GM19035 (cell line): ENCODE results near the gene ANLN.

Experiments
- ATAC-seq: cut with Tn5 transposase; IDR thresholded peaks from one replicate; pipeline ENCODE4 v1.9.1; 2021; ENCODE audit not compliant: unreplicated experiment

ANLN gene, protein sequence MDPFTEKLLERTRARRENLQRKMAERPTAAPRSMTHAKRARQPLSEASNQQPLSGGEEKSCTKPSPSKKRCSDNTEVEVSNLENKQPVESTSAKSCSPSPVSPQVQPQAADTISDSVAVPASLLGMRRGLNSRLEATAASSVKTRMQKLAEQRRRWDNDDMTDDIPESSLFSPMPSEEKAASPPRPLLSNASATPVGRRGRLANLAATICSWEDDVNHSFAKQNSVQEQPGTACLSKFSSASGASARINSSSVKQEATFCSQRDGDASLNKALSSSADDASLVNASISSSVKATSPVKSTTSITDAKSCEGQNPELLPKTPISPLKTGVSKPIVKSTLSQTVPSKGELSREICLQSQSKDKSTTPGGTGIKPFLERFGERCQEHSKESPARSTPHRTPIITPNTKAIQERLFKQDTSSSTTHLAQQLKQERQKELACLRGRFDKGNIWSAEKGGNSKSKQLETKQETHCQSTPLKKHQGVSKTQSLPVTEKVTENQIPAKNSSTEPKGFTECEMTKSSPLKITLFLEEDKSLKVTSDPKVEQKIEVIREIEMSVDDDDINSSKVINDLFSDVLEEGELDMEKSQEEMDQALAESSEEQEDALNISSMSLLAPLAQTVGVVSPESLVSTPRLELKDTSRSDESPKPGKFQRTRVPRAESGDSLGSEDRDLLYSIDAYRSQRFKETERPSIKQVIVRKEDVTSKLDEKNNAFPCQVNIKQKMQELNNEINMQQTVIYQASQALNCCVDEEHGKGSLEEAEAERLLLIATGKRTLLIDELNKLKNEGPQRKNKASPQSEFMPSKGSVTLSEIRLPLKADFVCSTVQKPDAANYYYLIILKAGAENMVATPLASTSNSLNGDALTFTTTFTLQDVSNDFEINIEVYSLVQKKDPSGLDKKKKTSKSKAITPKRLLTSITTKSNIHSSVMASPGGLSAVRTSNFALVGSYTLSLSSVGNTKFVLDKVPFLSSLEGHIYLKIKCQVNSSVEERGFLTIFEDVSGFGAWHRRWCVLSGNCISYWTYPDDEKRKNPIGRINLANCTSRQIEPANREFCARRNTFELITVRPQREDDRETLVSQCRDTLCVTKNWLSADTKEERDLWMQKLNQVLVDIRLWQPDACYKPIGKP

DNA sequence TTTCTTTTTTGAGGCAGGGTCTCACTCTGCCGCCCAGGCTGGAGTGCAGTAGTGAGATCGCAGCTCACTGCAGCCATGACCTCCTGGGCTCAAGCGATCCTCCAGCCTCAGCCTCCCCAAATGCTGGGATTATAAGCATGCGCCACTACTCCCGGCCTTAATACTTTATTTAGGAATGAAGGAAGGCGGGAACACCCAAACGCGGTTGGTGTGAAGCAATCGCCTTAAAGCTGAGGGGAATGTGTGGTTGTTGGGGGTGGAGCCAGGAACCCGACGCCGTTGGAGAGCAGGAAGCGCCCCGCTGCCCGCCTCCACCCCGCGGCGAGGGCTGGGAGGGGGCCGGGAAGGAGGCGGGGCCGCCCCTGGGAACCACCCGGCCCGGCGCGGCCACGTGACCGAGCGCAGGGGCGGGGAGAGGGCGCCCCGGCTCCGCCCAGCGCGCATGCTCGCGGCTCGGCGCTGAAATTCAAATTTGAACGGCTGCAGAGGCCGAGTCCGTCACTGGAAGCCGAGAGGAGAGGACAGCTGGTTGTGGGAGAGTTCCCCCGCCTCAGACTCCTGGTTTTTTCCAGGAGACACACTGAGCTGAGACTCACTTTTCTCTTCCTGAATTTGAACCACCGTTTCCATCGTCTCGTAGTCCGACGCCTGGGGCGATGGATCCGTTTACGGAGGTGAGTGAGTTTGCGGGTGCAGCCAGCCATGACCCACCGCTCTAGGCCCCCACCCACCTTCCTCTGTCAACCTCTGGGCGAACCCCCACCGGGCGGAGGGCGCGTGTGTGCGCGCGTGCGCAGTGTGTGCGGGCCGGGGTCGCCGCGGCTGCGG is at the start of gene ANLN:
Gene ANLN, plus strand, starts transcription at position 492 of the 828 bp plus-strand sequence. Its CDS starts 165 bp downstream, at position 657.
- ATAC-seq = peak; percentile 81

DNA sequence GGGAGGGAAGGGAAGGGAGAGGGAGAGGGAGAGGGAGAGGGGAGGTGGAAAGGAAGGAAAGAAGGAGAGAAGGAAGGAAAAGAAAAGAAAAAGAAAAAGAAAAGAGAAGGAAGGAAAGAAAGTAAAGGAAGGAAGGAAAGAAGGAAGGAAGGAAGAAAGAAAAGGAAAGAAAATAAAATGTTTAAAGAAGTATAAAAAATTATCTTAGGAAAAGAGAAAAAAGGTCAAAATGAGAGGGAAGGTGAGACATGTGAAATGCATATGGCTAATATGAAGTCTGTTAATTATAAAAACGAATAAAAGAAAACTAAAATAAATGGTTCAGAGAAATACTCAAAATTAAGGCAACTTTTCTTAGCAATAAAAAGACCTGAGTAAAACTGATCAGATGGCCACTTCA is 46.1 kb upstream of the ANLN start:
- ATAC-seq = no peak

DNA sequence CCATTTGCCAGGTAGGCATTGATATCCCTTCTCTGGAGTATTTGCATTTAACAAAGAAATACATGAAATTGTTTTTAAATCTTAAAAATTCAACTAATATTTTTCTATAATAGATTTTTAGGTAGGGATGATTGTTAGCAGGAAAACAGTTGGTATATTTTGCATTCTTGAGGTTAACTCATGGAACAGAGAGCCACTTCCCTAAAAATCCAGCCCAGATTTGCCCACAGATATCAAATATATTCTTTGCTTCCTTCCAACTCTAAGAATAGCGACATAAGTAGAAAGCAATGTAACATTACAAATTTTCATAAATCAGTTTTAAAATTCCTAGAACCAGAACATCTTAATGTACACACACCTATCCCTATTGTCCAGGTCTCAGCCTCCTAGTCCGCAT is 45.0 kb upstream of the ANLN start:
- no peak for ATAC-seq

DNA sequence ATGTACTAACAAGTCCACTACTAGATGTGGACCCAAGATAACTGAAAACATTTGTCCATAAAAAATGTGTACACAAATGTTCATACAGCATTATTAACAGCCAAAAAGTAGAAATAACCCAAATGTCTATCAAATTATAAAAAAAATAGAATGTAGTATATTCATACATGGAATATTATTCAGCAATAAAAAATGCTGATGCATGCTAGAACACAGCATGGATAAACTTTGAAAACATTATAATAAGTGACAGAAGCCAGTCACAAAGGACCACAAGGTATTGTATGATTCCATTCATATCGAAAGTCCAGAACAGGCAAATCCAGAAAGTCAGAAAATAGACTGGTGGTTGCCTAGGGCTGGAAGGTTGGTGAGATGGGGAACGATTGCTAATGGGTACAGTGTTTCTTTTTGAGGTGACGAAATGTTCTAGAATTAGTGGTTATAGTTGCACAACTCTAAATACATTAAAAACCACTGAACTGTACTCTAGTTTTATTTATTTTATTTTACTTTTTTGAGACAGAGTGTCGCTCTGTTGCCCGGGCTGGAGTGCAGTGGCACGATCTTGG is 43.3 kb upstream of the ANLN start:
- ATAC-seq = no peak

DNA sequence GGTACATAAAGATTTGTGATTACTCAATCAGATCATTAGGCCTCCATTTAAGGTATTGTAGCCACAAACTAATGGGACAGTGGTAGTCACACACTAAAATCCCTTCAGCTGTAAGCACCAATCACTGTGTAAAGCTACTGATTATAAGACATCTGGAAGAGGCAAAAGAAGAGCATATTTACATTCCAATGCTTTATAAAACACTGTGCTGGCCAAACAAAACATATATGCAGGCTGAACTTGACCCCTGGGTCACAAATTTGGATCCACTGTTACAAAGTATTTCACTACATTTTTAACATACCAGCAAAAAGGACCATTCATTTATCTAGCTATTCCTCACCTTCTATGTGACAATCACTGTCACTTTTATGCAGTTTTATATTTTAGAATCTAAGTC is 41.4 kb upstream of the ANLN start:
- no peak for ATAC-seq

DNA sequence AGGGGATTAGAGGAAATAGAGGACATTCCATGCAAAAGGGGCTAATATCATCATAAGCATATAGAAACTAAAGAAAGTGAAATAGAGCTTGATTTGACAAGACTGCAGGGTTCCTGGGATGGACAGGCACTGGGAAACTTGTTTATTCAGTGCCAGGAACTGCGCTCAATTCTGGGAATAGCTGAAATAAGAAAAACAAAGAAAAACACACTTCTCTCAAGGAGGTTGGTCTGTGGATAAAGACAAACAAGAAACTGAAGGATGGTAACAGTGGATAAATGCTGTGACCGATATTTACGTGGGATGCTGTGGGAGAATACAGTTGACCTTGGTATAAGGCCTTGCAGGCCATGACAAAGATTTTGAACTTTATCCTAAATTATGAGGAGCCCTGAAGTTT is 40.9 kb upstream of the ANLN start:
- no peak for ATAC-seq

DNA sequence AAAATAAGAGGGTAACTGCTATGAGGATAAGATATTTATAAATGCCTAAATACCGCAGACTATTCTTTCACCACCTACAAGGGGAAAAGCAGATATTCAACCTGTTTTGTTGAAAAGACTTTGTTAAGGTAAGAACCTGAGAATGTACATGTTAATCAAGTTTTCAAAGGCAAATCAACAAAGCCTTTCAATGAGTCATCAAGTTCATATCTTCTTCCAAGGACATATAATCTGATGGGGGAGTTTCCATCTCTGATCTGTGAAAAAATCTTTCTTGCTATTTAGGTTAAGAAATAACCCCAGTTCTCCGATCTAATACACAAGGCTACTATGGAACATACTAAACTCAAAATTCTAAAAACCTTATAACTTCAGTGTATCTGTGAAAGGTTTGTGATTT is 40.0 kb upstream of the ANLN start:
- no peak for ATAC-seq

DNA sequence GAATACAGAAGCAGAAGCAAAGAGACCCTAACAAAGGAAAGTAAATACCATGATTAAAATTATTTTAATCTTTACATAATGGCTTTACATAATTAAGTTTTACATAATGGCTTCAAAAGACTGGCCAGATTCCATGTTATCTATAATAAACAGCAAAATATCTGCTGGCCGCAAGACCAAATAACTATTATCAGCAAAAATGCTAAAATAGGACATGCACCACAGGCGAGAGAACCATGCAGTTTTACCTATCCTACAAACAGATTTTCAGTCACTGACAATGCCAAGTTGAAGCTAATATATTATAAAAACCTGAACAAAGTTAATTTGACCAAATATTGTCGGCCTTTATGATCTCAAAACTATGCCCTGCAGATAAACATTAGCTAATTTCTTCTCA is 34.2 kb upstream of the ANLN start:
- ATAC-seq = no peak

DNA sequence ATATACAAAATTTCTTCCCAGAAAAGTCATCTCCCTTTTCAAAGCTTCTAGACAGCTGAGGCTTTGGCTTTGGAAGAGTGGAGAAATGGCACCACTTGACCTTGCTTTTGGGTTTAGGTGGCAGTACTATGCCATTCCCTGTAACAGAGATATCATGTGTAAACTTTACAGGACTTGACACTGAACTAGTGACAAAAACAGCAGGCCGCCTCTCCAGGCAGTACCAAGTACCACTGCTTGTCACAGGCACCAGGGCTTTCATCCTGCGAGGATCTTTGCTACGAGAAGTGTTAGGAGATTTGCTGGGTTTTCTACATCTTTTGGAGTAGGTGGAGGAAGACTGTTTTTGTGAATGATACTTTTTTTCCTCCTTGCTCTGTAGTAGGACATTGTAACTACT is 32.6 kb upstream of the ANLN start:
- ATAC-seq = no peak

DNA sequence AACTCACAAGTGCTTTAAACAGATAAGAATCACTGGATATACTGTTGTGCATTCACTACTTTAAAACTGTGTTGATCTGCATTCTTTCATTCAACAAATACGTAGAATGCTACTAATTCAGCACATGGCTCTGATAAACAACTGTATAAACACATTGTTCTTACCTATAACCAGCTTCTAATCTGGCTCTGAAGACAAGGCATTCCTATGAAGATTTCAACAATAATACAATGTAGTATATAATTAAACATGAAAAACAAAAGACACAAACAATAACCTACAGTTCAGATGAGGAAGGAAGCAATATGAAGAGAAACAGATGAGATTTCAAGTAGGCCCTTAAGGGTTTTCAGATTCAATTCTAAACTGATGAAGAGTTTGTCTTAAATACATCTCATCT is 31.1 kb upstream of the ANLN start:
- ATAC-seq = no peak

DNA sequence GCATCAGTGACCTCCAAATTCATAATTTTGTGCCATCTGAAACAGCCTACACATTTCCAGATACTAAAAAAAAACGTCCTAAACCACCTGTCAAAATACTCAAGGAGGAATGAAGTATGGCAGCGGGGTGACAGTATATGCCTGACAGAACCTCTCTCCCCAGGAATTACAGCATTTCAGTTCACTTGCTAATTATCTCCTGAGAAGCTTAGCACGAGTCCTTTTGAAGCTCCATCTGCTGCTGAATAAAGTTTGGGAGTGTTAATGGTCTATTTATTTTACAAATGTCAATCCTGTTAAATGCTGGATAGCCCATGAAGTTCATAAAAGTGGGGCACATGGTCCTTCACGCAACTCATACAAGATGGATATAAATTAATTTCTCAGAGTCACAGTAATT is 29.4 kb upstream of the ANLN start:
- ATAC-seq = no peak

DNA sequence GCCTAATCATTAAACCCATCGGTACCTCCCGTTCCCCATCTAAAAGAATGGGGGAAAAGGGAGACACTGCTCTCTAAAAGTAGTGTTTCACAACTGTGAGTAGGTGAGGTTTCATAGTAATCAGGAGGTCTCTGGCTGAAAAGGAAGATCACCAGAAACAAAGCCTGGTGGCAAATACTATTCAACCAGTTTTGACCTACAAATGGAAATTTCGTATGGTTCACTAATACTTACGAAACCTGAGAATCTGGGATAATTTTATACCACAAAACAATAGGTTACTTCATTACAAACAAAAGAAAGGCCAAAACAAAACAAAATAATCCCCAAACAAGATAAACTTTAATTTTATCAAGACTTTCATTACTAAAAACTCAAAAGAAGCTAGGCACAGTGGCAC is 28.4 kb upstream of the ANLN start:
- no peak for ATAC-seq

DNA sequence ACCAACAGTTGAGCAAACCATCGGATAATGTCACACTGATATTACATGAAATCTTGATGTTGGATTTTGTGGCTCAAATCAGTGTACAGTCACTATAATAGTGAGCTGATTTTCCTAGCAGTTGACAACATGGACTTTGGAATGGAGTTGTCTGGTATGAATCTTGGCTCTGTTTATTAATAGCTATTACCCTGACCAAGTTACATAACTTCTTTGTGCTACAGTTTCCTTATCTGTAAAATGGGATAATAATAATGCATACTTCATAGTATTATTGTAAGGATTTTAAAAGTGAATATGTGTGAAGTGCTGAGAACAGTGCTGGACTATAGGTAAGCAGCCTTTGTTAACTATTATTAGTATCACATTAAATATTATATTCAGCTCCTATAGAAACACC is 26.1 kb upstream of the ANLN start:
- no peak for ATAC-seq

DNA sequence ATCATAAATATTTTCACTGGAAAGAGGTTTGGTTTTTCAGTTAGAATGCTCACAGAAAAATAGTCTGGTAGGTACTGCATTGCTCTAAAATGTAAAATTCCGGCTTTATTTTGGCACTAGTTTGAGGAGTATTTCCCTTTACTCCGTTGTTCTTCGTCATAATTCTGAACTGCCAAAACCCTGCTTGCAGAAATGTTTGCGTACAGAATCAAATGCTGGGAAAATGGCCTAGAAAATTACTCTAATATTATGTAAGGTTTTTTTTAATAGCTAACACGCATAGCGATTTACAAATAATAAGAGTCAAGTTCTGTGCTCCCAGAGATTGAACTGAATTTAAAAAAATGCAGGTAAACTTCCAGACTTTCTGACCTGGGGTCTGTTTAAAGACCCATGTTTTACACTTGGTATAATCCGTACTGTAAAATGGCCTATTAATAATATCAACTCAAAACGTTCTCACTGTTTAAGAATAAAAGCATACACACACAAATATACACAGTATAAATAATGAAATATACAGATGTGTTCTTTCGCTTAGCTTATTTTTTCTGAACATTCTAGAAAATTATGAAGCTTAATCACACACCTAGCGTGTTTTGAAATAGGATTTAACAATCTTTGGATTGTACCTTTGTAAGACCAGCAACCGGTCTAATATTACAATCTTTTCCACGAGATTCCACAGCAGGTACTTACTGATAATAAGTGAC is 23.5 kb upstream of the ANLN start:
- no peak for ATAC-seq

DNA sequence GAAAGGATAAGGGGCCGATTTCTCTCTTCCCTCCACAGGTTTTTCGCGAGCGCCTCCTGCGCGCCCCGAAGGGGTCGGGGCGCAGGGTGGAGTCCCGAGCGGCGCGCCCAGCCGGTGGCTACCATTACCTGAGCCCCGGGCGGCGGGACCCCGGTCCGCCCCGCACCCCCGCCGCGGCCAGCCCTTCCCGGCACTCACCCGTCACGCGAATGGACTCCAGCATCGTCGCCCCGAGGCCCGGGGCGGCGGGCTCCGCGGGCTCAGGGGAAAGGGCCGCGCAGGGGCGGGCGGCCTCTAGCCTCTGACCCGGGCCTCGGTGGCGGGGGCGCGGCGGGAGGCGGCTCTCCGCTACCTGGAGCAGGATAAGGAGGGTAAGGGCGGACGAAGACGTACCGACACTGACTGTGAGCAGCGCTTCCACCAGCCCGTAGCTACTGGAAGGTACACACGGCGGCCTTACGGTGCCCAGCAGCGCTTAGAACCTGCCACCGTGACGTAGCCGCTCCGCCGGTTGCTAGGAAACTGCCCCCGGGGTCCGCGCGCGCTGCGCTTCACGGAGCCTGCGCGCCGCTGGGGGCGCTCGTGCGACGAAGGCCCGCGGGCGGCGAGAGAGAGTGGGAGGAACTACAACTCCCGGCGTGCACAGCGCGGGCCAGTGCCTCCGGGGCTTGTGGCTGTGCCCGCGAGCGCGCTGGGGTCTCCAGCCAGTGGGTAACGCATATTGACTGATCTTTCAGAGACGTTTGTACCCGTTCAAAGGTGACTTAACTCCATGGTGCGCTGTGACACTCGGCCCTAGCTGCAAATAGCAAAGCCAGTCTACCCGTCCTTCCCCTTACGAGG is 22.7 kb upstream of the ANLN start:
- peak; percentile 99 for ATAC-seq

DNA sequence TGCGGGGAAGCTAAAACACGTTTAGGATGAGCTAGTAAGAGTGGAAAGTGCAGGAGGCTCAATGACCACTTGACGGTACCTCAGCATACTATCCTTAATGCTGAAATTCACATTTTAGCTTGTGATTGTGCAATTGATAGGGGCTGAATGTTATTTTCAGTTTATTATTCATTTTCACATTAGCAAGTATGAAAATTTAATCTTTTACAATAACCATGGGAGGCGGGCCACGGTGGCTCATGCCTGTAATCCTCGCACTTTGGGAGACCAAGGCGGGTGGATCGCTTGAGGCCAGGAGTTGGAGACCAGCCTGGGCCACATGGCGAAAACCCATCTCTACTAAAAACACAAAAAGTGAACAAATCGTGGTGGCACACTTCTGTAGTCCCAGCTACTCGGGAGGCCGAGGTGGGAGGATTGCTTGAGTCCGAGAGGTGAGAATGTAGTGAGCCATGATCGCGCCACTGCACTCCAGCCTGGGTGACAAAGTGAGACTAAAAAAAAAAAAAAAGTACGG is 22.0 kb upstream of the ANLN start:
- ATAC-seq = no peak

DNA sequence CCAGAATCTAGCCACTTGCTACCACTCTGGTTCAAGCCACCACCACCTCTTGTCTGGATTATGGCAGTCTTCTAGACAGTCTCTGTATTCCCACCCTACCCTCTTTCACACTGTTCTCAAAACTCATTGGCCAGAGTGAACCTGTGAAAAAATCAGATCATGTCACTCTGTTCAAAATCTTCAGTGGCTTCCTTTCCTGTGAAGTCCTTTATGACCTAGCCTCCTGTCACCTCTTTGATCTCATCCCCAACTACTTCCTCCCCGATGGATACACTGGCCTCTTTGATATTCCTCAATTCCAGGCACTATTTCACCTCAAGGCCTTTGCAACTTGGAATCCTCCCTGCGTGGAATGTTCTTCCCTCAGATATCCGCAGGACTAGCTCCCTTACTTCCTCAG is 21.2 kb upstream of the ANLN start:
- no peak for ATAC-seq

DNA sequence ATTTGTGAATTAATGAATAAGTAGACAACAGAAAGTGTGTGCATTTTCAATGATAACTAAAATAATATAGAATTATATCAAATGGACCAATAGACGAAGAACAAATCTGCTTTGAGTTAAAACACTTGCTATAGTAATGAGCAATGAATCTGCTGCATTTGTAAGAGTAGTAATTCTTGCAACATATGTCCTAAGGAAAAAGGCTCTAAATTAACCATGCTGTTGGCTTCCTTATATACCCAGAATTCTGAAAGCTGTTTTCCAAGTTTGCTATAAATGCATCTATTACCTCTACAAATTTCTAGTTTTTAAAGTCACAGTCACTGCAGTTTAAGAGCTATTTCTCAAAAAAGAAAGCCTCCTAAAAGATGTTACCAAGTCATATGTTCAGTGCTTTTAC is 20.5 kb upstream of the ANLN start:
- ATAC-seq = no peak

DNA sequence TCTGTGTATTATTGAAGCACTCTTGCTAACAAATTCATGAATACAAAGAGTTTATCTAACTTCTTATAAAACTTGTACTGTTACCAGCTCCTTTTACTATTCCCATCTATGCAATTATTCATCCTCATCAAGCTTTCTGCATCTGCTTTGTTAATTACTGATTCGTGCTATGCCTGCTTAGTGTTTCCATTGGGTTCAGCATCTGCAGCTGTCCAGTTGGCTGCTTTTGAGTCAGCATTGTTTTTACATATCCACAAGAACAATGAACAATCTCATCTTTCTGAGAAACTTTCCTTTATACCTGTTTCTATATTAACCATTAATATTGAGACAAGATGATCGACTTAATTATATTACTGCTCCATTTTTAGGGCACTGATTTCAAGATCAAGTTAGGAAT is 19.6 kb upstream of the ANLN start:
- ATAC-seq = no peak
